ENCODE results near the gene SLC22A7.
"Not testable (repeated sequence)": the region's sequence is repeated elsewhere in the genome, so short reads cannot be mapped to it uniquely, and the experiment has no call there.

The SLC22A7 gene

DNA sequence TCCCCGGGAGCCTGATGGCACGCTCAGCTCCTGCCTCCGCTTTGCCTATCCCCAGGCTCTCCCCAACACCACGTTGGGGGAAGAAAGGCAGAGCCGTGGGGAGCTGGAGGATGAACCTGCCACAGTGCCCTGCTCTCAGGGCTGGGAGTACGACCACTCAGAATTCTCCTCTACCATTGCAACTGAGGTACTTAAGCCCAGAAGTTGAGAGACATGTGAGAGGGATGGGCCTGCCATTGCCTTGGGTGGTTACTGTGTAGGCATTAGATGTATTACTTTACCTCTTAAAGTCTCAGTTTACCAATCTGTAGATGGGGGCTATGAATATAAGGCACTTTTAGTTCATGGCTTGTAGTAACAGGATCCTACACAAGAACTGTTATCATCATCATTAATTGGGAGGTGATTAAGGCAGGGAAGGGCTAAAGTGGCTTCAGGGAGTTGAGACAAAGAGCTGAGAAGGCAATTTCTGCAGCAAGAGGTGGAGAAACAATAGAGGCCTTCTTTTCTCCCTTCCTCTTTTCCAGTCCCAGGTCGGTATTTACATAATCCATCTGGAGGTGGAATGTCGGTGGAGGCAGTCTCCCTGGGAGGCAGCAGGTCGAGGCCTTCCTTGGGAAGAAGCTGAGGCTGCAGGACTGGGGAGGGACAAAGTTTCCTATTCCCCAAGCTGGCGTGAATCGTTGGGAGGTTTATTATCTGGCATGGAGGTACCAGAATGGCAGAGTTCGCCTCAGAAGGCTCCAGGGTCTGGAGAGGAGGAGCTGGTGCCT lies 691 bp downstream of the SLC22A7 start:
- no peaks in the 10 kb centered on the region for H3K9me3 Mint-ChIP-seq
- H3K4me1 Mint-ChIP-seq, result no peaks in the 10 kb centered on the region
- peaks cover 5% of the 10 kb centered on the region for H3K27me3 Mint-ChIP-seq (ENCODE audit: low read depth)
- H3K27ac Mint-ChIP-seq, result no peak overlapping the region
- H3K4me3 Mint-ChIP-seq, result no peak overlapping the region
- no peaks in the 10 kb centered on the region for H3K36me3 Mint-ChIP-seq (ENCODE audit: low read depth)
- TF ChIP-seq, protein P1, sequence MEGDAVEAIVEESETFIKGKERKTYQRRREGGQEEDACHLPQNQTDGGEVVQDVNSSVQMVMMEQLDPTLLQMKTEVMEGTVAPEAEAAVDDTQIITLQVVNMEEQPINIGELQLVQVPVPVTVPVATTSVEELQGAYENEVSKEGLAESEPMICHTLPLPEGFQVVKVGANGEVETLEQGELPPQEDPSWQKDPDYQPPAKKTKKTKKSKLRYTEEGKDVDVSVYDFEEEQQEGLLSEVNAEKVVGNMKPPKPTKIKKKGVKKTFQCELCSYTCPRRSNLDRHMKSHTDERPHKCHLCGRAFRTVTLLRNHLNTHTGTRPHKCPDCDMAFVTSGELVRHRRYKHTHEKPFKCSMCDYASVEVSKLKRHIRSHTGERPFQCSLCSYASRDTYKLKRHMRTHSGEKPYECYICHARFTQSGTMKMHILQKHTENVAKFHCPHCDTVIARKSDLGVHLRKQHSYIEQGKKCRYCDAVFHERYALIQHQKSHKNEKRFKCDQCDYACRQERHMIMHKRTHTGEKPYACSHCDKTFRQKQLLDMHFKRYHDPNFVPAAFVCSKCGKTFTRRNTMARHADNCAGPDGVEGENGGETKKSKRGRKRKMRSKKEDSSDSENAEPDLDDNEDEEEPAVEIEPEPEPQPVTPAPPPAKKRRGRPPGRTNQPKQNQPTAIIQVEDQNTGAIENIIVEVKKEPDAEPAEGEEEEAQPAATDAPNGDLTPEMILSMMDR (IDR thresholded peaks at IDR 0.05; ENCODE audit: unreplicated experiment in 3 of 3), result no peak

GRCh38 chr6:43299338-43300293 lies 1.6 kb downstream of the SLC22A7 start:
- H3K27ac Mint-ChIP-seq, result no peak overlapping the region
- TF ChIP-seq, protein P1 (IDR thresholded peaks at IDR 0.05; ENCODE audit: unreplicated experiment in 3 of 3), result no peak
- H3K4me1 Mint-ChIP-seq, result no peaks in the 10 kb centered on the region
- peaks cover 10% of the 10 kb centered on the region for H3K27me3 Mint-ChIP-seq (ENCODE audit: low read depth)
- no peak overlapping the region for H3K4me3 Mint-ChIP-seq
- H3K9me3 Mint-ChIP-seq, result no peaks in the 10 kb centered on the region
- no peaks in the 10 kb centered on the region for H3K36me3 Mint-ChIP-seq (ENCODE audit: low read depth)

DNA sequence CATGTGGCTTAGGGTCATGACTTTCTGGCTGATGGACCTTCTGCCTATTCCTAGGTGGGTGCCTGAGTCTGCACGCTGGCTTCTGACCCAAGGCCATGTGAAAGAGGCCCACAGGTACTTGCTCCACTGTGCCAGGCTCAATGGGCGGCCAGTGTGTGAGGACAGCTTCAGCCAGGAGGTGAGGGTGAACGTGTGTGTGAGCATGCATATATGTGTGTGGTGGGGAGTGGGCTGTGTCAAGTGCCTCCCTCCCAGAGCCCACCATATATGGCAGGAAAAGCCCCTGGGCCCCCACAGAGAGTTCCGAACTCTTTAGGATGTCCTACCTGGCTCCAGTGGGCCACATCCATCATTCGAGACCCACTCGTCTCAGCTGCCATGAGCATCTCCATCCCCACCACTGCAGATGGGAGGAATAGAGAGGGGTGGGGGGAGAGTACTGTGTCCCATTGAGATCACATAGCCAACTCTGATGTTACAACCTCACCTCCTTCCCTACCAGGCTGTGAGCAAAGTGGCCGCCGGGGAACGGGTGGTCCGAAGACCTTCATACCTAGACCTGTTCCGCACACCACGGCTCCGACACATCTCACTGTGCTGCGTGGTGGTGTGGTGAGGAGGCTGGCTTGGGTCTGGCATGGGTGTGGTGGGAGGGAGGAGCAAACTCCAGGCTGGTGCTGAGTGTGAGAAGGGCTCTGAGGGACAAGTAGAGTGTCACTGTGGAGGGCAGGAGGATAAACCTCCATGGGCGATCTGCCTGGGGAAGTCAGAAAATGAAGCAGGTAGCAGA lies 3.2 kb downstream of the SLC22A7 start:
- no peak overlapping the region for H3K27ac Mint-ChIP-seq
- H3K36me3 Mint-ChIP-seq (ENCODE audit: low read depth), result no peaks in the 10 kb centered on the region
- peaks cover 10% of the 10 kb centered on the region for H3K27me3 Mint-ChIP-seq (ENCODE audit: low read depth)
- H3K9me3 Mint-ChIP-seq, result no peaks in the 10 kb centered on the region
- TF ChIP-seq, protein P1 (IDR thresholded peaks at IDR 0.05; ENCODE audit: unreplicated experiment in 3 of 3), result no peak
- no peaks in the 10 kb centered on the region for H3K4me1 Mint-ChIP-seq
- no peak overlapping the region for H3K4me3 Mint-ChIP-seq

DNA sequence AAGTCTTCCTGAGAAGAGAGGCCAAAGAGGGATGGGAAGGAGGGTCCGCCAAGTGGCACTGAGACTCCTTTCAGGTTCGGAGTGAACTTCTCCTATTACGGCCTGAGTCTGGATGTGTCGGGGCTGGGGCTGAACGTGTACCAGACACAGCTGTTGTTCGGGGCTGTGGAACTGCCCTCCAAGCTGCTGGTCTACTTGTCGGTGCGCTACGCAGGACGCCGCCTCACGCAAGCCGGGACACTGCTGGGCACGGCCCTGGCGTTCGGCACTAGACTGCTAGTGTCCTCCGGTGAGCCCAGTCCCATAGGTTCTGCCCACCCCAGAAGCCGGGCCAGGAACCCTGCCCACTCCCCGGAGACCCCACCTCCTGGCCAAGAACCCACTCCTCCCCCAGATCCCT lies 4.1 kb downstream of the SLC22A7 start:
- peaks cover 16% of the 10 kb centered on the region for H3K27me3 Mint-ChIP-seq (ENCODE audit: low read depth)
- TF ChIP-seq, protein P1 (IDR thresholded peaks at IDR 0.05; ENCODE audit: unreplicated experiment in 3 of 3), result no peak
- H3K36me3 Mint-ChIP-seq (ENCODE audit: low read depth), result no peaks in the 10 kb centered on the region
- no peak overlapping the region for H3K4me3 Mint-ChIP-seq
- H3K9me3 Mint-ChIP-seq, result no peaks in the 10 kb centered on the region
- no peak overlapping the region for H3K27ac Mint-ChIP-seq
- no peaks in the 10 kb centered on the region for H3K4me1 Mint-ChIP-seq

DNA sequence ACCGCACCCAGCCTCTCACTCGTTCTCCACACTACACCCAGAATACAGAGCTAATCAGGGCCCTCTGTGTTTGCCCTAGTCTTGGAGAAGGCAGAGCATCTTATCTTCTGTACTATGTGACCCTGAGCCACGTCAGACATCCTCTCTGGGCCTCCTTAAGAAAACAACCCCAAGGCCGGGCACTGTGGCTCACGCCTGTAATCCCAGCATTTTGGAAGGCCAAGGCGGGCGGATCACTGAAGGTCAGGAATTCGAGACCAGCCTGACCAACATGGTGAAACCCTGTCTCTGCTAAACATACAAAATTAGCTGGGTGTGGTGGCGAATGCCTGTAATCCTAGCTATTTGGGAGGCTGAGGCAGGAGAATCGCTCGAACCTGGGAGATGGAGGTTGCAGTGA lies 4.9 kb downstream of the SLC22A7 start:
- H3K27ac Mint-ChIP-seq; H3K4me3 Mint-ChIP-seq; H3K36me3 Mint-ChIP-seq (ENCODE audit: low read depth); H3K4me1 Mint-ChIP-seq; H3K9me3 Mint-ChIP-seq: not testable (repeated sequence)
- peaks cover 22% of the 10 kb centered on the region for H3K27me3 Mint-ChIP-seq (ENCODE audit: low read depth)

All from nephron (organoid).